ENCODE results near the gene SUV39H1. TPM values are rescaled to one million over a fixed set of nuclear protein-coding genes. Genes with fewer than 3 reads are reported as not detected.

The SUV39H1 gene
- total RNA-seq, 2 donors from 2014 or later, result 7.8 to 10.6 TPM

GRCh38 chrX:48749182-48749581 is 52.6 kb downstream of the SUV39H1 start:
- Histone ChIP-seq H3K4me1 (ENCODE audit: control insufficient read depth, insufficient read depth, low read length) (no peaks in the 10 kb centered on the region), H3K27ac (ENCODE audit: low read depth, low read length) (no peak overlapping the region), H3K9ac (ENCODE audit: extremely low read depth, low read length, poor library complexity, severe bottlenecking) (no peak overlapping the region), H3K9me3 (ENCODE audit: control insufficient read depth, low read length) (no peaks in the 10 kb centered on the region), H3K4me3 (ENCODE audit: low read length) (no peak overlapping the region), H3K27me3 (ENCODE audit: control insufficient read depth, insufficient read depth, low read length, poor library complexity, severe bottlenecking) (no peaks in the 10 kb centered on the region), H3K36me3 (ENCODE audit: control insufficient read depth, insufficient read depth, low read length) (no peaks in the 10 kb centered on the region)
- Mint-ChIP-seq H3K36me3 (ENCODE audit: low read depth) (no peaks in the 10 kb centered on the region), H3K27me3 (ENCODE audit: insufficient read depth) (no peaks in the 10 kb centered on the region), H3K27ac (no peak overlapping the region), H3K4me1 (no peaks in the 10 kb centered on the region), H3K4me3 (no peak overlapping the region), H3K9me3 (peaks cover 62% of the 10 kb centered on the region)
- WGBS, 2 experiments (ENCODE audit: insufficient coverage in 1 of 2, insufficient read length in 1 of 2), result 94% methylated on average over 2 of the region's 5 CpGs; no CpG with 5 or more reads in 1 of the 2 experiments
- no peak for DNase-seq
- TF ChIP-seq CTCF (conservative IDR thresholded peaks at IDR 0.05), result no peak

GRCh38 chrX:48751343-48751742 is 54.8 kb downstream of the SUV39H1 start:
- no peak overlapping the region for H3K27ac Mint-ChIP-seq
- H3K4me3 Mint-ChIP-seq, result no peak overlapping the region
- TF ChIP-seq CTCF (conservative IDR thresholded peaks at IDR 0.05), result no peak
- 91% methylated on average over 3 of the region's 3 CpGs; no CpG with 5 or more reads in 1 of the 2 experiments for WGBS, 2 experiments (ENCODE audit: insufficient coverage in 1 of 2, insufficient read length in 1 of 2)
- H3K4me1 ChIP-seq (ENCODE audit: control insufficient read depth, insufficient read depth, low read length), result no peaks in the 10 kb centered on the region
- H3K9me3 ChIP-seq (ENCODE audit: control insufficient read depth, low read length), result no peaks in the 10 kb centered on the region
- no peaks in the 10 kb centered on the region for H3K27me3 ChIP-seq (ENCODE audit: control insufficient read depth, insufficient read depth, low read length, poor library complexity, severe bottlenecking)
- H3K4me3 ChIP-seq (ENCODE audit: low read length), result no peak overlapping the region
- no peaks in the 10 kb centered on the region for H3K36me3 Mint-ChIP-seq (ENCODE audit: low read depth)
- H3K27ac ChIP-seq (ENCODE audit: low read depth, low read length), result no peak overlapping the region
- no peaks in the 10 kb centered on the region for H3K27me3 Mint-ChIP-seq (ENCODE audit: insufficient read depth)
- H3K9me3 Mint-ChIP-seq, result peaks cover 59% of the 10 kb centered on the region
- H3K9ac ChIP-seq (ENCODE audit: extremely low read depth, low read length, poor library complexity, severe bottlenecking), result no peak overlapping the region
- DNase-seq, result no peak
- no peaks in the 10 kb centered on the region for H3K36me3 ChIP-seq (ENCODE audit: control insufficient read depth, insufficient read depth, low read length)
- H3K4me1 Mint-ChIP-seq, result no peaks in the 10 kb centered on the region

GRCh38 chrX:48752498-48752897 is 56.0 kb downstream of the SUV39H1 start:
- no peaks in the 10 kb centered on the region for H3K36me3 Mint-ChIP-seq (ENCODE audit: low read depth)
- peaks cover 60% of the 10 kb centered on the region for H3K9me3 Mint-ChIP-seq
- Histone ChIP-seq H3K27me3 (ENCODE audit: control insufficient read depth, insufficient read depth, low read length, poor library complexity, severe bottlenecking) (no peaks in the 10 kb centered on the region), H3K4me1 (ENCODE audit: control insufficient read depth, insufficient read depth, low read length) (no peaks in the 10 kb centered on the region), H3K36me3 (ENCODE audit: control insufficient read depth, insufficient read depth, low read length) (no peaks in the 10 kb centered on the region), H3K9me3 (ENCODE audit: control insufficient read depth, low read length) (no peaks in the 10 kb centered on the region), H3K9ac (ENCODE audit: extremely low read depth, low read length, poor library complexity, severe bottlenecking) (no peak overlapping the region), H3K4me3 (ENCODE audit: low read length) (no peak overlapping the region), H3K27ac (ENCODE audit: low read depth, low read length) (no peak overlapping the region)
- no peak for DNase-seq
- 90 to 92% methylated on average over 5 to 7 of the region's 7 CpGs for WGBS, 2 experiments (ENCODE audit: insufficient coverage in 1 of 2, insufficient read length in 1 of 2)
- TF ChIP-seq CTCF (conservative IDR thresholded peaks at IDR 0.05), result no peak
- no peaks in the 10 kb centered on the region for H3K4me1 Mint-ChIP-seq
- no peak overlapping the region for H3K27ac Mint-ChIP-seq
- H3K27me3 Mint-ChIP-seq (ENCODE audit: insufficient read depth), result no peaks in the 10 kb centered on the region
- H3K4me3 Mint-ChIP-seq, result no peak overlapping the region
